ENCODE data around the gene LDHAL6A. TPM values are rescaled to one million over a fixed set of nuclear protein-coding genes. Genes with fewer than 3 reads are reported as not detected.
A peak's percentile ranks its signal among the peaks of the same experiment; 100 is the strongest.

Gene LDHAL6A
- total RNA-seq, 1 donor from 2014 or later: not detected

DNA sequence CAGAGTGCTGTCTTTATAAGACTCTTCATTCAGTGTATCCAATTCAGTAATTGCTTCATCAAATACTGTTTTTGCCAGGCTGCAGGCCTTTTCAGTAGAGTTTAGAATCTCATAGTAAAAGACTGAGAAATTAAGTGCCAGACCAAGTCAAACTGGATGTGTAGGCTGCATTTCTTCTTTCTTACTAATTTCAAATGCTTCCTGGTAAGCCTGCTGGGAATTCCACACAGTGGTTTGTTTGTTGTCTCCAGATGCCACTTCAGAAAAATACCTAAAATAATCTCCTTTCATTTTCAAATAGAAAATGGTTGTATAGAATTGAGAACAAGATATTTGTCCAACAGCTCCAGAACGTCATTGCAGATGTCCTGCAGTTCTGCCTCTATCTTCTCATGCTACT lies 34.7 kb downstream of the LDHAL6A start:
- ATAC-seq: no peak
- no peak for DNase-seq (ENCODE audit: low spot score)

DNA sequence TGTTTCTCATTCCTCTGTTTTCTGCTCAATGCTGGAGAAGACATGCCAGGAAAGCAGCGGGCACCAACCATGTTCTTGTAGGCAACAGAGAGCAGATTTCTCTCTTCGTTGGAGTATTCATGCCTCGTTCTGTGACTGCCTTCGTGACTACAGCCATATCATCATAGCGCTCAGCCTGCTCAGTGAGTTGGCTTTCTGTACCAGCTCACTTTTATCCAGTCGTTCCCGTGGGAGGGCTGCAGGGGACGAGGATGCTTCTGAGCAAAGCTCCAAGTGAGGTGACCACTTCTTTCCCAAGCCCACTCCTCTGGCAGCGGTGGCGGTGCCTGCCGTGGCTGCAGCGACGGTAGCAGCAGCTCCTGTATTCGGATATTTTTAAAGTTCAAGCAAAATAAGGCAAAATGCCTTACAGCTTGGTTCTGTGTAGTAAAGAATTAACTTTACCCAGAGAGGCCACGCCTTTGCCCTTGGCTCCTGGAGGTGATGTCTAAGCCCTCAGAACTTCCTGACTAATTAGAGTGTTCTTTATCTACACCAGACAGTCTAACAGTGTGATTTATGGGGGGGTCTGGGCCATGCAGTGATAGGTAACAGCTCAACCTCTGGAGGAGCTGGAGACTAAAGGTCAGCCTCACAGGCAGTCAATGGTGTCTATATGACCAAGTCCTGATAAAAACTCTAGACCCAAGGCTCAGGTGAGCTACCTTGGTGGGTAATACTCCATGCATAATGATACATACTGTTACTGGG lies 35.3 kb downstream of the LDHAL6A start:
- no peak for ATAC-seq
- no peak for DNase-seq (ENCODE audit: low spot score)

DNA sequence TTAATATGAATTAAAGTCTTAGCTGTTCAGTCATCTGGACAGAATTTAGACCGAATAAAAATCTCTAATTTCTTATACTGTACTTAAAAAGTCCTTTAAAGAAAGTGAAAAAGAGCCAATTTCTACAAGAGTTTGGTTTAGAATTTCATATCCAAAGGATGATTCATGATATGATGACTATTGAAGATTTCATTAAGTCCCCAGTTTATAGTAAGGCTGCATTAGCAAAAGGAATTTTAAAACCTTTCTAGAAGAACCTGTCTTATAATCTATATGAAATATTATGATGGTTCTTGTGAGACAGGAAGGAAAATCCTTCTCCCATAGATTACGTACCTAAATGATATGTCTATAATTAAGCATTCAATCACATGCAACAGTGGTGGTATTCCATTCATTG lies 36.3 kb downstream of the LDHAL6A start:
- DNase-seq (ENCODE audit: low spot score) (no peak), ATAC-seq (no peak)

DNA sequence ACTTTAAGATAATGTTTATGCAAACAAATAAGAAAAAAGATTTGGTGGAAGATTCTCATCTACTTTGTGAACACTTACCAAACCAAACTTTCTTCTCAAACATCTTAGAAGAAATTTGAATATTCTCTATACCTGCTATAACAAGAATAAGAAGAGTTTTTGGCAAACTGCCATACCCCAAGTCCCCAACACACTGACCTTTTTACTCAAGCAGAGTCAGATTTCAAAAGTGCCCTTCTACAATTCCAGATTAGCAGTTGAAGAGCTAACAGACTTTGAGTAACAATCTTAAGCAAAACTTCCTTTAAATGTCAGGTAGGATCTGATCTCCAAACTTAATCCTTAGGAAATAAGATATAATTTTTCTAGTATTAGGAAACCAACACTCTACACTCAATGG lies 37.2 kb downstream of the LDHAL6A start:
- DNase-seq (ENCODE audit: low spot score): no peak
- ATAC-seq: no peak

DNA sequence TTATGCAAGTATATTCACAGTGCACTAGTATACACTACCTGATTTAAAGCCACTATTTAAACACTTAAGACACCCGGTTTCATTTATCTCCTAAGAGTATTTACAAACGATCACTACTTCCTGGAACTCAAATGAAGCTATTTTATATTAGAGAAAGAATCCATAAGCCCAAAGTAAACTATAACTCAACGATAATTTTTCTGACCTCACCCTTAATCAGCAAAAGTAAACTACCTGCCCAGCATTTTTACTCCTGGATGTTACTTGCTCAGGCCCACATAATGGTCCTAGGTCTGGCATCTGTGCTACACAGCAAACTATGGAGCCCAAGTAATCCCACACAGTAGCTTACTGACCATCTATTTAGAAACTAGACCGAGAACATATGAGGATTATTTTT lies 37.7 kb downstream of the LDHAL6A start:
- ATAC-seq (no peak), DNase-seq (ENCODE audit: low spot score) (no peak)

DNA sequence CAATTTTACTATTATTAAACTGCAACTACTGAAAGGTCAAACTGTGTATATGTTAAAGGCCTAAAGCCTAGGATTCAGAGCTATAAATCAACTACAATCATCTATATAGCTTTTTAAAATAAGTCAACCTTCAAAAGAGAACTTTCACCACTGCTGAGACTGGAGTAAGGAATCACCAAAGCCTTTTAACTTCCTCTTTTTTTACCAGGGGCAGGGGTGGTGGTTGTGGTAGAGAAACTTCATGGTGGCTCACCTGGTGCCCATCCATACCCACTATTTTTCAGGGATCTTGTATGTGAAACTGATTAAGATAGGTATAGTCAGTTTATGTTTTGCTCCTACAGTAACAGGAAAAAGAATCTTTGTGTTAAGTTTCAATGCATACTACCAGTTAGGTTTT lies 39.6 kb downstream of the LDHAL6A start:
- DNase-seq (ENCODE audit: low spot score) (no peak), ATAC-seq (no peak)

DNA sequence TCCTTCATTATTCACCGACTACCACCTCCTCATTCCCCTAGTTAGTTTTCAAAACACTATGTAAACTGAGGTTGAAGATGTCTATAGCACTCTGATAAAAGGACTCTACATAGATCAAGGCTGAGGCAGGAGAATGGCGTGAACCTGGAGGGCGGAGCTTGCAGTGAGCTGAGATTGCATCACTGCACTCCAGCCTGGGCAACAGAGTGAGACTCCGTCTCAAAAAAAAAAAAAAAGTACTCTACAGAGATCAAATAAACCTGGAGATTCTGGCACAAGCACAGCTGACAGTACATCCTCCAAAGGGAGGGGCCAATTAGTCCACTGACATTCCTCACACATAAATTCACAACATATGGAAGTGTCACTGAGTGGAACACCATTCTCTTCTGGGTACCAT lies 40.0 kb downstream of the LDHAL6A start:
- no peak for DNase-seq (ENCODE audit: low spot score)
- ATAC-seq: no peak

DNA sequence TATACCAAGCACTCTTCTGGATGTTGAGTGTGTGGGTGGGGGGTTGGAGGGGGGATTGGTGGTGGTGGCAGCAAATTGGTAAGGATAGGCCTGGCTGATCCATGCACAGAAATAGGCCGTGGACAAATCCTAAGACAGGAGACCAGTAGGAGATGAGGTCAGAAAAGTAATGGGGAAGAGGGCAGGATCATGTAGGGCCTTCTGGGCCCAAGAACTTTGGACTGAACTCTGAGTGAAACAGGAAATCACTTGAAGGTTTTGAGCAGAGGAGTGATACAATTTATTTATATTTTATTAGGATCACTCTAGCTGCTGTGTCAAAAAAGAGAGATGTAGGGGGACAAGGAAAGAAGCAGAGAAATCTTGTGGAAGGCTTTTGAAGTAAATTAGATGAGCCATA lies 42.4 kb downstream of the LDHAL6A start:
- no peak for ATAC-seq
- no peak for DNase-seq (ENCODE audit: low spot score)

DNA sequence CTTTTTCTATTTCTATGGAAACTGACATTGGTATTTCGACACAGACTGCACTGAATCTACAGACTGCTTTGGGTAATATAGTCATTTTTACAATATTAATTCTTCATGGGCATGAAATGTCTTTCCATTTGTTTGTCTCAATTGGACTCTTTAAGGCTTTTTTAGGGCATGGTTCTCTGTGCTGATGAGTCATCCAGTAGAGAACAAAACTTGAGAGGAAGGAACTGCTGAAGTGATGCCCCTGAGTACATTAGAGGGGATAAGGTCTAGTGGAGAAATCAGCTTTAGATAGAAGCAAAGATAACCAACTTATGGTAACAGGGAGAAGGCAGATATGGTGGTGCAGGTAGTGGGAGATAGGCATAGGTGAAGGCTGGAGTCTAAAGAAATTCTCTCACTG lies 46.0 kb downstream of the LDHAL6A start:
- no peak for DNase-seq (ENCODE audit: low spot score)
- no peak for ATAC-seq

DNA sequence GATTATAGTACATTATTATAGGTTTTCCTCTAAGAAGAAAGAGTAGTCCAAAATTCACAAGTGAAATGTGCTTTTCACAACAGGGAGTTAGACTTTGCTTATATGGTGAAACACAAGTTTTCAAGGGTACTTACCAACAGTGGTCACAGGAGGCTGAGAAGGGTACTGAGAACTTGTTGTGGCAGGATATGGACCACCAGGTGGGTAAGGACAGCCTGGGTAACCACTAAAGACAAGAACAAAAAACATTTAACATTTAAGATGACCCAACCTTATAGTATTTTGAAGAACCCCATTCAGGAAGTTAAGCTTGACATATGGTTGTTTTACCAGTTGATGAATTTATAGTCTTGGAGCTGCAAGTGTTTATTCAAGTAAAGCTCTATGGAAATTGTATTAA lies 46.7 kb downstream of the LDHAL6A start:
- DNase-seq (ENCODE audit: low spot score): no peak
- ATAC-seq: no peak

DNA sequence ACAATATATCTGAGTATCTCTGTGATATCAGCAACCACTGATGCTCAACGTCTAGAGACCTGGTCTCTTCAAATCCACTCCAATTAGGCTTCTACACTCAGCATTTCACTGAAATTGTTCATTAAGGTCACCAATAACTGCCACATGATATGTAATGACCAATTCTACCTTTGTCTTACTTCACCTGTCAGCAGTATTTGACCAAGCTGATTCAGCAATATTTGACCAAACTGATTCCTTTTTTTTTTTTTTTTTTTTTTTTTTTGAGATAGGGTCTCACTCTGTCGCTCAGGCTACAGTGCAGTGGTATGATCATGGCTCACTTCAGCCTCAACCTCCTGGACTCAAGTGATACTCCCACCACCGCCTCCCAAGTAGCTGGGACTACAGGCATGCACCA lies 65.5 kb downstream of the LDHAL6A start:
- no peak for DNase-seq (ENCODE audit: low spot score)

DNA sequence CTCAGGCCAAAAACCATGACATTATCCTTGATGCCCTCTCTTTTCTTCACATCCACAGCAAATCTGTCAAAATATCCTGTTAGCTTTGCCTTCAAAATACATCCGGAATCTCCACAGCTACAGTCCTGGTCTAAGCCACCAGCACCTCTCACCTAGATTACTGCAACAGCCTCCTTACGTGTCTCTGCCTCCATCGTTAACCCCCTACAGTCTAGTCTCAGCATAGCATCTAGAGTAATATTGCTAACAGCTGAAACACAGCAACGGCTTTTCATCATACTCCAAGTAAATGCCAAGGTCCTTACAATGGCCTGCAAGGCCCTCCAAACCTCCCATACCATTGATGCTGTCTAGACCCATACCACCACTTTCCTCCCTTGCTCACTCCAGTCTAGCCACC lies 66.7 kb downstream of the LDHAL6A start:
- ATAC-seq: no peak
- no peak for DNase-seq (ENCODE audit: low spot score)

More for the DNA sequence above, 65.5 kb downstream of the LDHAL6A start:
- no peak for ATAC-seq

DNA sequence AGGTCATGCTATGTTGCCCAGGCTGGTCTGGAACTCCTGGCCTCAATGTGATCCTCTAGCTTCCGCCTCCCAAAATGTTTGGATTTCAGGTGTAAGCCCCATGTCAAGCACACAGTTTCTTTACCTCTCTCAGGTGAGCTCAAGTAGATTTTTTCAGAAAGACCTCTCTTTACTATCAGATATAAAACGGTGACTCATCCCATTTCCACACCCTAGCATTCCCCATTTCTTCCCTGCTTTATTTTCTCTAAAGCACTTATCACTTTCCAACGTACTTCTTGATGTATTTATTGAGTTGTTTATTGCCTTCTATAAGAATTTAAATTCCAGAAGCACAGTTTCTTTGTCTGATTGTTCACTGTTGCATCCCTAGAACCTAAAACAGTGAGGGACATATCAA lies 67.4 kb downstream of the LDHAL6A start:
- ATAC-seq: no peak
- no peak for DNase-seq (ENCODE audit: low spot score)

DNA sequence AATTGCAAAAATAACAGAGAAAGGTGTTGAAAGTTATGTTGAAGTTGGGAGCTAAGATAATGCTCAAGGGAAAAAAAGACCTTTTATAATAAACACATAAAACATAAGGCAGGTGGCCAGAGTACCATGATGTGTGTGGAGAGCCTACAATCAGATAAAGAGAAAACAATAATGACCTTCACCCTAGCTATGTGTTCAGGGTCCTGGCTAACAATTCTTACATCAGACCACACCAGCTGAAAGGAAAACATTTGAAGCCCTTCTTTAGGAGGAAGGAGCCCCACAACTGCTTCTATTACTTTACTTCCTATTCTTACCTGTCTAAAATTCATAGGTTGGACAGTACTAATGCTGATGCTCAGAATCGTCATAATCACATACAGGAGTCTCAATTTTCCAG lies 68.6 kb downstream of the LDHAL6A start:
- no peak for DNase-seq (ENCODE audit: low spot score)

DNA sequence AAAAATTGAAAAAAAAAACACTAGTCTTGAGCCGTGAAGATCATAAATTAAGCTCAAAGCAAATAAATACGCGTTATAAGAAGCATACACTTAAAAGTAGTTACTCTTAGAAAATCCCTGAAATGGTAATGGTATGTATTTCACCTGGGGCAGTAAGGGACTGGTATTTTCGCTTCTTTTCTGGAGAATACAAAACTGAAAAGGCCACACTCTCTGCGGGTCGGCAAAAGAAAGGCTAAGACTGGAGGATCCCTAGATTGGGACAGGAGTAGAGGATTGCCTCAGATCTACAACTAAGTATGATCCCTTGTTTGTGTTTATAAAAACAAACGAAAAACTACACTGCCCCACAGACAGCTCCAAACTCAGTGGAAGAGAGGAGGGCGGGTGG lies 70.5 kb downstream of the LDHAL6A start:
- ATAC-seq (no peak), DNase-seq (ENCODE audit: low spot score) (no peak)

More for the DNA sequence above, 68.6 kb downstream of the LDHAL6A start:
- ATAC-seq: no peak

DNA sequence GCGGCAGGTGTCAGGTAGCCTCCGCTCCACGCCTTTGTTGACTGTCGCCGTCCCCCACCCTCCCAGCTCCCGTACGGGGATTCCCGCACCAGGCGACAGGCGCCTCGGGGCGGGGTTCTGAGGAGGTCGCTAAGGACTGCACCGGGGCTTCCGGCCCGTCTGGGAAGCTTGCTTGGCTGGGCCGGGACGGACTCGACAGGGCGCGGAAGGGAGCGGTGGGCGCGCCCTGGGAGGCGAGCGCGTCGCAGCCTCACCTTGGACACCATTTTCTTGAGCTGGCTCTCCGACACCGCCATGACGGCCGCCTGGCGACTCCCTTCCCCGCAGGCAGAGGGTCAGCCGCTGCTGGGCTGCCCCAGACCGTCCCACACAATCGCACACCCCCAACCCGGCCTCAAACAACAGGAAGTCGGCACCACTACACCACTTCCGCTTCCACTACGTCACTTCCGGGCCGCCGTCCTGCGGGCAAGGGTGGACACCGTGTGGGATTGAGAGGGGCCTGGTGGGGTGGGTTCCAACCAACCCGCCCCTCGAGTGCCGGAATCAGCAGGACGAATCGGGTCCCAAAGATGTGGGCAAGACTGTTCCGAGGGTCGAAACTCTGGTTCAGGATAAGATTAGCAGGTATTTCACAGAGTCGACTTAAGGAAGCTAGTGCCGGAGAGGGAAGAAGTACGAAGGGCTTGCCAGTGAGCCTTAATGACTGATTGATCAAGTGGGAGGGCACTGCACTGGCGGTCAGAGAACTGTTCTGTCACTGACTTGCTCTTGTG lies 71.1 kb downstream of the LDHAL6A start, which contains the start of gene TSG101:
TSS of gene TSG101 (minus strand) at position 422 of the 776 bp plus-strand sequence. CDS start at position 296, 126 bp downstream.
- ATAC-seq: peak; percentile 96

DNA sequence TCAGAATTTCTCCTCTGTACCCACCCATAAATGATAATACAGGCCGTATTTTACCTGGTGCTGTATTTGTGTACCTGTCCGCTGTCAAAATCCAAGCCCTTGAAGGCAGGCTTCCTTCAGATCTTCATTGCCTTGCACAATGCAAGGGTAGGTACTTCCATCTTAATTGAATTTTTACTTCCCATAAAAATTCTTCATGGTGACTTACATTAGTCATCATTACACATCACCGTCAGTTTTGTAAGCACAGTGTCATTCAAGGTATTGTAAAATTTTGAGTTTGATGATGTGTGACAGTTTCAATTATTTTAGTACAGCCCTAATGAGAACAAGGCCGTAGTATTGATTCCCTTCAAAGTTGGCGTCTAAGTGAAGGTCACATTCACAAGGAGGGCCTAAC lies 71.9 kb downstream of the LDHAL6A start:
- no peak for DNase-seq (ENCODE audit: low spot score)

More for the DNA sequence above, 71.1 kb downstream of the LDHAL6A start, which contains the start of gene TSG101:
- DNase-seq (ENCODE audit: low spot score): peak; percentile 94

More for the DNA sequence above, 71.9 kb downstream of the LDHAL6A start:
- ATAC-seq: no peak

Other genes starting within 250 kb of the LDHAL6A start
- gene SAA4, start 219.1 kb upstream of the LDHAL6A start, total RNA-seq: 738 TPM
- 26,068 TPM for gene SAA2, start 207.2 kb upstream of the LDHAL6A start, total RNA-seq
- 34,062 TPM for gene SAA1, start 189.6 kb upstream of the LDHAL6A start, total RNA-seq
- gene HPS5, start 133.7 kb upstream of the LDHAL6A start, total RNA-seq: 37.4 TPM
- gene GTF2H1, start 133.3 kb upstream of the LDHAL6A start, total RNA-seq: 11.3 TPM
- gene LDHA, start 61.3 kb upstream of the LDHAL6A start, total RNA-seq: 450 TPM
- gene LDHC, start 43.5 kb upstream of the LDHAL6A start, total RNA-seq: not detected
- gene TSG101, start 71.1 kb downstream of the LDHAL6A start, total RNA-seq: 16.8 TPM
- gene UEVLD, start 132.9 kb downstream of the LDHAL6A start, total RNA-seq: 8.2 TPM
- gene MISFA, start 143.9 kb downstream of the LDHAL6A start, total RNA-seq: 1.2 TPM
- 6.8 TPM for gene SPTY2D1, start 178.5 kb downstream of the LDHAL6A start, total RNA-seq
- 5.3 TPM for gene TMEM86A, start 242.9 kb downstream of the LDHAL6A start, total RNA-seq